HepG2 (cell line): ENCODE data around the gene YWHAQ. TPM values are rescaled to one million over a fixed set of nuclear protein-coding genes. Genes with fewer than 3 reads are reported as not detected.

Source experiments
- IKZF5 ChIP-seq: IDR thresholded peaks from 2 replicates; pipeline ENCODE4 v1.6.1; 2018; ENCODE audit warnings: missing genetic modification reagents, mild to moderate bottlenecking, missing compliant biosample characterization
- PHF5A ChIP-seq: IDR thresholded peaks from one replicate; pipeline ENCODE4 v1.6.1; 2018; ENCODE audit warnings: low read depth, missing genetic modification reagents; ENCODE audit not compliant: unreplicated experiment
- POLR2AphosphoS5 ChIP-seq: IDR thresholded peaks from 2 replicates; pipeline ENCODE4 v1.6.1; 2012; ENCODE audit warnings: low read depth, low read length
- TRIM24 ChIP-seq: sonication (generic); formaldehyde crosslinking; IDR thresholded peaks from 2 replicates; pipeline ENCODE4 v1.8.0; 2022; ENCODE audit warnings: mild to moderate bottlenecking, missing genetic modification reagents
- ZBTB39 ChIP-seq: sonication (generic); formaldehyde crosslinking; IDR thresholded peaks from 2 replicates; pipeline ENCODE4 v1.5.0; 2020; ENCODE audit warnings: missing genetic modification reagents
- ZNF207 ChIP-seq: fragments of 450-650 bp; IDR thresholded peaks from 2 replicates; pipeline ENCODE4 v1.6.1; 2016; ENCODE audit warnings: antibody characterized with exemption, borderline replicate concordance
- ZNF484 ChIP-seq: sonication (generic); formaldehyde crosslinking; IDR thresholded peaks from 2 replicates; pipeline ENCODE4 v1.5.1; 2020; ENCODE audit warnings: mild to moderate bottlenecking, low read depth, missing genetic modification reagents, borderline replicate concordance
- ZNF549 ChIP-seq: sonication (generic); formaldehyde crosslinking; IDR thresholded peaks from 2 replicates; pipeline ENCODE4 v1.5.0; 2020; ENCODE audit warnings: missing genetic modification reagents
- ZNF556 ChIP-seq: sonication (generic); formaldehyde crosslinking; IDR thresholded peaks from 2 replicates; pipeline ENCODE4 v1.4.0; 2020; ENCODE audit warnings: mild to moderate bottlenecking, missing genetic modification reagents, borderline replicate concordance
- ZNF577 ChIP-seq: sonication (generic); formaldehyde crosslinking; IDR thresholded peaks from 2 replicates; pipeline ENCODE4 v1.4.0; 2020; ENCODE audit warnings: mild to moderate bottlenecking, low read depth, missing genetic modification reagents, borderline replicate concordance
- ZNF781 ChIP-seq: sonication (generic); formaldehyde crosslinking; IDR thresholded peaks from 2 replicates; pipeline ENCODE4 v1.5.1; 2020; ENCODE audit warnings: borderline replicate concordance, mild to moderate bottlenecking, missing genetic modification reagents; ENCODE audit errors: not compliant biosample characterization
- polyA plus RNA-seq, 8 experiments: library from polyadenylated mRNA; depleted of rRNA in 3 of 8; stranded (reverse) in 7 of 8; unstranded in 1 of 8; fragments of >200 nt; fragmentation: Illumina TruSeq in 4 of 8; extraction: Trizol in 4 of 8; gene quantifications; 2 replicates each; pipeline versions ENCODE4 v1.2.1 to v1.2.3, GENCODE V29; 2011 to 2016; ENCODE audit warnings: low read depth in 4 of 8, missing spikeins in 1 of 8, mixed read lengths in 1 of 8; ENCODE audit not compliant: insufficient read depth in 1 of 8
- total RNA-seq, 5 experiments: library from RNA; depleted of rRNA; stranded (reverse); fragments of >200 nt; fragmentation: Illumina TruSeq; extraction: Trizol; gene quantifications; 2 replicates each; pipeline ENCODE4 v1.2.3, GENCODE V29; 2016; ENCODE audit warnings: low read depth in 1 of 5

Gene YWHAQ
- total and polyA plus RNA-seq, 2 of the 13 experiments (the other 11 are each of a cell fraction or from before 2014, with no cell fraction given), result 160 to 304 TPM

- TF ChIP-seq ZNF577 (CRISPR knock-in tag) (no peak), ZBTB39 (CRISPR knock-in tag) (0 out of 2 replicates have a peak, but pooled peaks have one; percentile 38), IKZF5 (no peak), ZNF549 (CRISPR knock-in tag) (no peak), ZNF484 (CRISPR knock-in tag) (no peak), ZNF207 (no peak), PHF5A (CRISPR knock-in tag) (no peak), ZNF556 (CRISPR knock-in tag) (no peak), POLR2AphosphoS5 (no peak), ZNF781 (CRISPR knock-in tag) (no peak), TRIM24 (no peak)
Measured at GRCh38 chr2:9629222-9630116, 1.3 kb downstream of the YWHAQ start (continued).
